ENCODE data around the gene DSCAML1. TPM values are rescaled to one million over a fixed set of nuclear protein-coding genes. Genes with fewer than 3 reads are reported as not detected.

DSCAML1 gene
- total RNA-seq, 4 donors from 2014 or later, result 2.9 to 5.8 (median 3.3) TPM

- H3K36me3 ChIP-seq, result no peaks in the 10 kb centered on the region
- no peaks in the 10 kb centered on the region for H3K4me1 ChIP-seq
- H3K27ac ChIP-seq, result no peak overlapping the region
- no peaks in the 10 kb centered on the region for H3K9me3 ChIP-seq
- intact Hi-C loops (cut with DNase I; ENCODE audit: low total_unique reads) (no loop called here), in situ Hi-C loops (cut with MboI; ENCODE audit: low pct_ligation_motif_present in 1 of 4, low pct_unique_long_range_greater_than_20kb in 1 of 4, low sequenced_read_pairs in 3 of 4) (no loop called here)
- no peaks in the 10 kb centered on the region for H3K27me3 ChIP-seq
- 95% methylated on average over 4 of the region's 4 CpGs; no CpG with 5 or more reads in 1 of the 2 donors for WGBS, 2 donors (ENCODE audit: low coverage in 1 of 2)
- no peak for TF ChIP-seq CTCF (IDR thresholded peaks at IDR 0.05)
- no peak for TF ChIP-seq POLR2AphosphoS5 (IDR thresholded peaks at IDR 0.05)
- TF ChIP-seq POLR2A (IDR thresholded peaks at IDR 0.05), result no peak
- TF ChIP-seq EP300 (IDR thresholded peaks at IDR 0.05; ENCODE audit: low read depth), result no peak
- no peak for DNase-seq
- H3K4me3 ChIP-seq, result no peak overlapping the region
These were observed 154.6 kb downstream of the DSCAML1 start for GRCh38 chr11:117642396-117642795.

DNA sequence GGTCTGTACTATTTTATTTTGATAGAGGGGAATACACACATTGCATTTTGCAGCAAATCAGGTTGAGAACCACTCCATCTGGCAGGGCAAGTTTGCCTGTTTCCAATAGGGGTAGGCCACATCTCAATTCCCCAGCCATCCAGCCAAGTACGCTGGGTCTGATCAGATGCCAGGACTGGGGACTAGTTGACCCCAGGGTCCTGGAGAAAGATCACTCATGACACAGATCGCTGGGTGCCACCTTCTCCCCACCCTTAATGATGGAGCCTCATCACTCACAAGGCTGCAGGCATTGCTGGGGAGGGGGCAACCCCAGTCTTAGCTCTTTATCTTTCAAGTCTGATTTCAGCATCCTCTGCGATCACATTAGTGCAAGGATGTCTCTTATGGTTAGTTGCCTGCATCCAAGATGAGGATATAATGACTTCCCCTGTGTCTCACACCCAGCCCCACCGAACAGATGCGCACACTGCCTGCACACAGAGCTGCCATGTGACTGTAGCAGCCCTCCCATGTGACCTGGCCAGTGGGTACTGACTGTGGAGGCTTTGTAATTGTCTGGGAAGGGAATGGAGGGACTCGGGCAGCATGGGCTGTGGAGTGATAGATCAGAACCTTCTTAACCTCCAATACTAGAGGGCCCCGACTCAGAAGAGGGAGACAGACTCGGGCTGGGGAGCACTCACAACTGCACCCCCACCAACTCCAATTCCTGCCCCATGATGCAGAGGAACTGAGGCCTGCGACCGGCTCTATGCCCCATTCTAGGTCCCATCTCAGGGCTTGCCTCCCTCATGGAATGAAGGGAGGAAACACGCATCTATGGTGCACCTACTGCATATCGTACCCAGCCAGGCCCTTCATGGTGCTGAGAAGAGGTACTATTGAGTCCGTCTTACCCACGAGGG, 155.8 kb downstream of the DSCAML1 start:
- Histone ChIP-seq H3K4me1 (no peaks in the 10 kb centered on the region), H3K27ac (no peak overlapping the region), H3K9me3 (no peaks in the 10 kb centered on the region), H3K27me3 (no peaks in the 10 kb centered on the region), H3K36me3 (no peaks in the 10 kb centered on the region), H3K4me3 (no peak overlapping the region)
- in situ Hi-C loops (cut with MboI; ENCODE audit: low pct_ligation_motif_present in 1 of 4, low pct_unique_long_range_greater_than_20kb in 1 of 4, low sequenced_read_pairs in 3 of 4) (no loop called here), intact Hi-C loops (cut with DNase I; ENCODE audit: low total_unique reads) (no loop called here)
- 86 to 93% methylated on average over 5 to 14 of the region's 14 CpGs for WGBS, 2 donors (ENCODE audit: low coverage in 1 of 2)
- no peak for TF ChIP-seq CTCF (IDR thresholded peaks at IDR 0.05)
- no peak for TF ChIP-seq POLR2AphosphoS5 (IDR thresholded peaks at IDR 0.05)
- no peak for TF ChIP-seq POLR2A (IDR thresholded peaks at IDR 0.05)
- no peak for TF ChIP-seq EP300 (IDR thresholded peaks at IDR 0.05; ENCODE audit: low read depth)
- no peak for DNase-seq

DNA sequence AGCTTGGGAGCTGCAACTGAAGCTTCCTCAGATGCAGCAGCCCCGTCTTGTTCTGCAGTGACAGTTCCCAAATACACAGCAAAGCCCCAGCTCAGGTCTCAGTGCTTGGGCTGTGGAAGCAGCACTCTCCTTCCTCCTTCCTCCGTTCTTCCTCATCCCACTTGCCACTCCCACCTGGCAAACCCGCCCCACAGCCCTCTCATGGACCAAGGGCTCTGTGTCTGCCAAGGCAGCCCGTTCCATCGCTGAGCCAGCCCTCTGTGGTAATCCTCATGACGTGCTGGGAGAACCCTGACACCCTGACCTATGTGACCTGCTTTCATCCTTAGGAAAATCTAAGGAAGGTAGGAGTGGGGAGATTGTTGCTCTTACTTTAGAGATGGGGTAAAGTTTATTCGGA, 157.0 kb downstream of the DSCAML1 start:
- no peaks in the 10 kb centered on the region for H3K9me3 ChIP-seq
- no peak for TF ChIP-seq POLR2A (IDR thresholded peaks at IDR 0.05)
- TF ChIP-seq POLR2AphosphoS5 (IDR thresholded peaks at IDR 0.05), result no peak
- no peak for TF ChIP-seq EP300 (IDR thresholded peaks at IDR 0.05; ENCODE audit: low read depth)
- no peak for TF ChIP-seq CTCF (IDR thresholded peaks at IDR 0.05)
- WGBS, 2 donors (ENCODE audit: low coverage in 1 of 2), result 60 to 76% methylated on average over 1 to 7 of the region's 7 CpGs
- DNase-seq, result no peak
- no peaks in the 10 kb centered on the region for H3K27me3 ChIP-seq
- intact Hi-C loops (cut with DNase I; ENCODE audit: low total_unique reads) (no loop called here), in situ Hi-C loops (cut with MboI; ENCODE audit: low pct_ligation_motif_present in 1 of 4, low pct_unique_long_range_greater_than_20kb in 1 of 4, low sequenced_read_pairs in 3 of 4) (no loop called here)
- H3K4me1 ChIP-seq, result no peaks in the 10 kb centered on the region
- H3K36me3 ChIP-seq, result no peaks in the 10 kb centered on the region
- H3K4me3 ChIP-seq, result no peak overlapping the region
- no peak overlapping the region for H3K27ac ChIP-seq

DNA sequence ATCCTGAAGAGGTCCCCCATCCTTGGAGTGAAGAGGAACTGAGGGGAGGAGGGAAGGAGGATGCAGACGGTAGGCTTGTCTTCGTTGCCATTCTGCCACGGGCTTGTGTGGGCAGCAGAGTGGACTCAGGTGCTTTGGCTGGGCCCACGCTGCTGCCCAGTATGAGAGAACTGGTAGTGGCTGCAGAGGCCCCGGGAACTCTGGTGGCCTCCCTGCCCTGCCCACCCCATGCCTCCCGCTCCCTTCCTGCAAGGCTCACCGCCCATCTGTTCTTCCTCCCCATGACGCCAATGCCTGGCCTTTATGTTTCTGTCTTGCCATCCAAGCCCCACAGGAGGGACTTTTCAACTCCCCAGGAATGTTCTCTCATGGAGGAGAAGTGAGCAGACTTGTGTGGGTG, 157.4 kb downstream of the DSCAML1 start:
- no peak for TF ChIP-seq CTCF (IDR thresholded peaks at IDR 0.05)
- TF ChIP-seq POLR2AphosphoS5 (IDR thresholded peaks at IDR 0.05), result no peak
- TF ChIP-seq POLR2A (IDR thresholded peaks at IDR 0.05), result no peak
- no peak for TF ChIP-seq EP300 (IDR thresholded peaks at IDR 0.05; ENCODE audit: low read depth)

More for the DNA sequence above, 157.4 kb downstream of the DSCAML1 start:
- Histone ChIP-seq H3K27me3 (no peaks in the 10 kb centered on the region), H3K36me3 (no peaks in the 10 kb centered on the region), H3K4me3 (no peak overlapping the region), H3K4me1 (no peaks in the 10 kb centered on the region), H3K27ac (no peak overlapping the region), H3K9me3 (no peaks in the 10 kb centered on the region)
- in situ Hi-C loops (cut with MboI; ENCODE audit: low pct_ligation_motif_present in 1 of 4, low pct_unique_long_range_greater_than_20kb in 1 of 4, low sequenced_read_pairs in 3 of 4), result no loop called here
- no peak for DNase-seq
- 92 to 100% methylated on average over 1 to 8 of the region's 8 CpGs for WGBS, 2 donors (ENCODE audit: low coverage in 1 of 2)
- intact Hi-C loops (cut with DNase I; ENCODE audit: low total_unique reads), result no loop called here
